Right atrium auricular region (tissue), 2 donors: ENCODE measurements around the gene SNX24. TPM values are rescaled to one million over a fixed set of nuclear protein-coding genes. Genes with fewer than 3 reads are reported as not detected.

Experiments used
- DNase-seq: peaks from one replicate; pipeline ENCODE4 v3.0.0-alpha.2; 2019; ENCODE audit warnings: low spot score
- H3K27ac ChIP-seq, 2 donors: fragments of 200-600 bp; sonication (generic); 1 replicate in 1 of 2; 2 replicates in 1 of 2; pipeline ENCODE4 v1.5.1; 2016 to 2019
- H3K27me3 ChIP-seq, 2 donors: fragments of 200-600 bp; sonication (generic); one replicate each; pipeline versions ENCODE4 v1.5.1 to v1.6.0; 2017 to 2019
- H3K36me3 ChIP-seq: fragments of 200-600 bp; sonication (generic); one replicate; pipeline ENCODE4 v1.5.1; 2016
- H3K4me1 ChIP-seq, 2 donors: fragments of 200-600 bp; sonication (generic); one replicate each; pipeline versions ENCODE4 v1.5.1 to v1.6.0; 2017 to 2019
- H3K4me3 ChIP-seq, 2 donors: fragments of 200-600 bp; sonication (generic); 1 replicate in 1 of 2; 2 replicates in 1 of 2; pipeline ENCODE4 v1.5.1; 2017 to 2019; ENCODE audit warnings: mild to moderate bottlenecking in 1 of 2, moderate library complexity in 1 of 2
- H3K9me3 ChIP-seq, 2 donors: fragments of 200-600 bp; sonication (generic); one replicate each; pipeline ENCODE4 v1.5.1; 2019
- total RNA-seq, 2 donors: library from RNA; depleted of rRNA; stranded (reverse); fragments of >200 nt; gene quantifications; one replicate each; pipeline ENCODE4 v1.1.0, GENCODE V29; 2016
- TF ChIP-seq, protein P1 (sequence below), 2 donors: fragments of 200-600 bp; sonication (generic); IDR thresholded peaks; one replicate each; pipeline ENCODE4 v1.5.1; 2019; ENCODE audit warnings: antibody characterized with exemption in 2 of 2

The SNX24 gene
- total RNA-seq, 2 donors from 2014 or later, result 10.8 to 13.2 TPM

DNA sequence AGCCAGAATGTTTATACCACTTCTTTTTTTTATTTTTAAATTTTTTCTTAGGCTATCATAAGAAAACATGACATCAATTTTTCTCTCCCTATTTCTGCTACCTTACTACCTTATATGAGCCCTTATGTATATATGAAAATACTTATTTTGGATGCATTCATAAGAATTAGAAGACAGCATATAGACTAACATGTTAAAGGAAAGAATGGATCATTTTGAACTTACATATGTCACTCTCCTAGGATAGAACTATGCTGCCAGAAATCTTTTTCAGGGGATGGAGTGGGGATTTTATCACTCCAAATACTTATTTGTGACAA, 51.8 kb downstream of the SNX24 start:
- no peak overlapping the region for H3K4me3 ChIP-seq
- no peak for DNase-seq
- H3K27ac ChIP-seq, result no peak overlapping the region
- H3K9me3 ChIP-seq, result no peaks in the 10 kb centered on the region
- no peaks in the 10 kb centered on the region for H3K27me3 ChIP-seq
- no peaks in the 10 kb centered on the region for H3K36me3 ChIP-seq
- TF ChIP-seq, protein P1, sequence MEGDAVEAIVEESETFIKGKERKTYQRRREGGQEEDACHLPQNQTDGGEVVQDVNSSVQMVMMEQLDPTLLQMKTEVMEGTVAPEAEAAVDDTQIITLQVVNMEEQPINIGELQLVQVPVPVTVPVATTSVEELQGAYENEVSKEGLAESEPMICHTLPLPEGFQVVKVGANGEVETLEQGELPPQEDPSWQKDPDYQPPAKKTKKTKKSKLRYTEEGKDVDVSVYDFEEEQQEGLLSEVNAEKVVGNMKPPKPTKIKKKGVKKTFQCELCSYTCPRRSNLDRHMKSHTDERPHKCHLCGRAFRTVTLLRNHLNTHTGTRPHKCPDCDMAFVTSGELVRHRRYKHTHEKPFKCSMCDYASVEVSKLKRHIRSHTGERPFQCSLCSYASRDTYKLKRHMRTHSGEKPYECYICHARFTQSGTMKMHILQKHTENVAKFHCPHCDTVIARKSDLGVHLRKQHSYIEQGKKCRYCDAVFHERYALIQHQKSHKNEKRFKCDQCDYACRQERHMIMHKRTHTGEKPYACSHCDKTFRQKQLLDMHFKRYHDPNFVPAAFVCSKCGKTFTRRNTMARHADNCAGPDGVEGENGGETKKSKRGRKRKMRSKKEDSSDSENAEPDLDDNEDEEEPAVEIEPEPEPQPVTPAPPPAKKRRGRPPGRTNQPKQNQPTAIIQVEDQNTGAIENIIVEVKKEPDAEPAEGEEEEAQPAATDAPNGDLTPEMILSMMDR (IDR thresholded peaks at IDR 0.05), result no peak
- H3K4me1 ChIP-seq, result no peaks in the 10 kb centered on the region

DNA sequence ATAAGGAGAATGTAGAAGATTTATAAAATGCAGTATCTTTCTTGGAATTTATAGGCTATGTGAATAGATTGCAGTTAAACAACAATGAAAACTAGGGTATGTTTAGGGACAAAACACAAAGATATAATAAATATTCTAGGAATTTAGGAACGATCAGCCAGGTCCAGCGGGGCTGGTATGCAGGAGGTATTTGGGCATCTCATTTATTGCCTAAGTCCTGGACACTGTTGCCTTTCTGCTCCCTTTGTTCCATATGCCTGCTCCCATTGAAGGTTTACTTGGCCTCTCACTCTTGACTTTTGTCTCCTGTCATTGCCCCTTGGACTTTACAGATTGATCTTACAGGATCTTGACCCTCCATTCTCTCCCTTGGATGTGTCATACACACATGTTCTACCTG, 55.9 kb downstream of the SNX24 start:
- H3K4me3 ChIP-seq, result no peak overlapping the region
- DNase-seq, result no peak
- H3K27me3 ChIP-seq, result no peaks in the 10 kb centered on the region
- H3K27ac ChIP-seq, result no peak overlapping the region
- peaks cover 0 to 4% of the 10 kb centered on the region in 2 donors for H3K4me1 ChIP-seq
- TF ChIP-seq, protein P1 (IDR thresholded peaks at IDR 0.05), result no peak
- no peaks in the 10 kb centered on the region for H3K36me3 ChIP-seq
- no peaks in the 10 kb centered on the region for H3K9me3 ChIP-seq

DNA sequence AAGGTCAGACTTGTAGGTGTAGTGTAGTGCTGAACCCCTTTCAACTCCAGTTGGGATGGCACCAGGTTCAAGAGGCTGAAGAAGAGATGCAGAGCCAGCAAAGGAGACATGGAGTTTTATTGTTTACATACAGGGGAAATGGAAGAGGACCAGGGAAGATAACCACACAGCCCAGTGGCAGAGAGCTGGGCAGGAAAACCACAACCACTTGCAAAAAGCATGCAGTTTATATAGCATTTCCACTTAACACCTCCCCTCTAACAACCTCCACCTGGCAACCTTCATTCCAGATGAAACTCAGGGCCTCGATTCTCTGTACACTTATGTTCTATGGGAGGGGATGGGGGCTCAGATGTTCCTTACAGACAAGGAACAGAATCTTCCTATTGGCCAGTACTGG, 56.9 kb downstream of the SNX24 start:
- Histone ChIP-seq H3K27me3 (no peaks in the 10 kb centered on the region), H3K27ac (no peak overlapping the region), H3K36me3 (no peaks in the 10 kb centered on the region), H3K9me3 (no peaks in the 10 kb centered on the region), H3K4me1 (peaks cover 0 to 12% of the 10 kb centered on the region in 2 donors), H3K4me3 (no peak overlapping the region)
- TF ChIP-seq, protein P1 (IDR thresholded peaks at IDR 0.05), result no peak
- no peak for DNase-seq

DNA sequence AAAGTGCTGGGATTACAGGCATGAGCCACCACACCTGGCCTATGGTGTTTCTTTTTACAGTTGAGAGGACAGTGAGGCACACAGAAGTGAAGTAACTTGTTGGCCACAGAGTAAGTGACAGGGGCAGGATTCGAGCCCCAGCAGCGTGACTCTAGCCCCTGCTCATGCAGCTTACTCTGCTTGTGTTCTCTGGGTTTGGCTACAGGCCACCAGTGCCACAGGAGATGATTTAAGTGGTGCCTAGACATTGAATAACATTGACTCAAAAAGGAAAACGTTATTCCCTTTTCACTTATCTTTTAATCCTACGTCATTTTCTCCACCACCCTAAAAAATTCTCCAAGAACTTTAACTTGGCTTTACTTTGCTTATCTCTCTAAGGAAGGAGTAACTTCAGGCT, 61.4 kb downstream of the SNX24 start:
- Histone ChIP-seq H3K4me1 (peaks cover 0 to 14% of the 10 kb centered on the region in 2 donors), H3K36me3 (no peaks in the 10 kb centered on the region), H3K27ac (no peak overlapping the region), H3K27me3 (no peaks in the 10 kb centered on the region), H3K4me3 (no peak overlapping the region), H3K9me3 (no peaks in the 10 kb centered on the region)
- TF ChIP-seq, protein P1 (IDR thresholded peaks at IDR 0.05), result no peak
- no peak for DNase-seq

DNA sequence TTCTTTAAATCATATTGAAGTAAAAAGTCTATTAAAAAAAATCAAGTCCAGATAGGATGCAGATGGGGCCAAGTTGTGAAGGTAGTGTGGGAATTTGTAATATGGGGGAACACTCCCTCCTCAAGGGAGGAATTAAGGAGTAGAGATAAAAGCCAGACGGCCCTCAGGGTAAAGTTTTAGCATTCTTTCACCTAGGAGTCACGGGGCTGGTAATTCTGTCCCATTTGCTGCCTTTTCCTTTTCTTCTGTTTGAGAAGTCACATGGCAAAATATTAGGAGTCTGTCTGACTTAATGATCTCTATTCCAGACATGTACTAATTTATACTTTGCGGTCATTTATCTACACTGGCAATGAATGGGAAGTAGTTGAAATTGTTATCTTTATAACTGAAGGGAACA, 61.9 kb downstream of the SNX24 start:
- Histone ChIP-seq H3K27me3 (no peaks in the 10 kb centered on the region), H3K4me1 (peaks cover 0 to 14% of the 10 kb centered on the region in 2 donors), H3K4me3 (no peak overlapping the region), H3K36me3 (no peaks in the 10 kb centered on the region), H3K27ac (no peak overlapping the region), H3K9me3 (no peaks in the 10 kb centered on the region)
- TF ChIP-seq, protein P1 (IDR thresholded peaks at IDR 0.05), result no peak
- DNase-seq, result no peak

DNA sequence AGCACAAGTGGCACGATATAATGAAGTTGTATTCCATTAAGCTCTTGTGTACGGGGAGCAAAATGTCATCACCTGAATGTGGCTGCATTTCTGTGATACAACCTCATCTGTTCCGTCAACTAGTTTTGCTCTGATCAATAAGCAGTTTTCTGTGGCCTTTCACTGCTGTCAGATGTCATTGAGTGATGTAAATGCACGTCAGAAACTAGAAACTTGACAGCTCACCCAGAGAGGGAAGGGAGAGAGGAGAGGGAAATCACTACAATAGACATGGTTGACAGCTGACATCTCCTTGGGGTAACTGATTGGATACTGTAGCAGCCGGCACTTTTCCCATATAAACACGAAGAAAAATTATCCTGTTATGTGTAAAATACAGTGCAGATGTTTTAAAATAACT, 62.7 kb downstream of the SNX24 start:
- H3K4me1 ChIP-seq, result peaks cover 0 to 14% of the 10 kb centered on the region in 2 donors
- no peaks in the 10 kb centered on the region for H3K36me3 ChIP-seq
- H3K27me3 ChIP-seq, result no peaks in the 10 kb centered on the region
- DNase-seq, result no peak
- no peak overlapping the region for H3K27ac ChIP-seq
- H3K4me3 ChIP-seq, result no peak overlapping the region
- no peaks in the 10 kb centered on the region for H3K9me3 ChIP-seq
- TF ChIP-seq, protein P1 (IDR thresholded peaks at IDR 0.05), result no peak
